Measurements from ENCODE around the gene HGD. TPM values are rescaled to one million over a fixed set of nuclear protein-coding genes. Genes with fewer than 3 reads are reported as not detected.
A peak's percentile ranks its signal among the peaks of the same experiment; 100 is the strongest.

Gene HGD
- polyA plus RNA-seq, 2 of the 4 experiments (the other 2 are of a cell fraction) = 48.8 to 101 TPM

- H3K9me3 ChIP-seq = no peaks in the 10 kb centered on the region
- no peak for FAIRE-seq
- TF ChIP-seq SMC3 (IDR thresholded peaks at IDR 0.05) = no peak
Measured at GRCh38 chr3:120625159-120625586, 56.9 kb downstream of the HGD start.

GRCh38 chr3:120623727-120624093, 58.3 kb downstream of the HGD start:
- POLR2A ChIA-PET = no interaction called here
- peak overlapping the region; percentile 18 to 56; a peak in 2 of 6 replicates for H3K27ac ChIP-seq
- peak in 1 of 2 experiments; percentile 36; a peak in 3 of 6 replicates for ATAC-seq
- TF ChIP-seq CHD2 (IDR thresholded peaks at IDR 0.05; ENCODE audit: low read length, partially characterized antibody) = no peak
- no peak for TF ChIP-seq RCOR1 (IDR thresholded peaks at IDR 0.05; ENCODE audit: low read depth, low read length)
- no peak for TF ChIP-seq CBX8 (IDR thresholded peaks at IDR 0.05)
- no peak for TF ChIP-seq REST (IDR thresholded peaks at IDR 0.05)
- no peak for TF ChIP-seq FOSB (CRISPR knock-in tag; IDR thresholded peaks at IDR 0.05)
- TF ChIP-seq HOXA7 (CRISPR knock-in tag; IDR thresholded peaks at IDR 0.05) = no peak
- TF ChIP-seq NPAS2 (CRISPR knock-in tag; IDR thresholded peaks at IDR 0.05; ENCODE audit: borderline replicate concordance) = no peak
- no peak for TF ChIP-seq PHF8 (IDR thresholded peaks at IDR 0.05; ENCODE audit: borderline replicate concordance, low read depth)
- no peak for TF ChIP-seq RFX5 (IDR thresholded peaks at IDR 0.05)
- TF ChIP-seq ESRRA (IDR thresholded peaks at IDR 0.05; ENCODE audit: borderline replicate concordance, low read length) = no peak
- no peak for TF ChIP-seq MAFK (IDR thresholded peaks at IDR 0.05; ENCODE audit: partially characterized antibody)
- TF ChIP-seq CTCF (IDR thresholded peaks at IDR 0.05) = no peak
- TF ChIP-seq JUN (IDR thresholded peaks at IDR 0.05) = no peak
- FAIRE-seq = no peak
- peaks cover 20% of the 10 kb centered on the region; the same call in 2 of the 3 replicates for H3K4me1 ChIP-seq
- H3K4me2 ChIP-seq = peak overlapping the region; percentile 42; the same call in 2 of the 3 replicates
- no peak overlapping the region for H3K4me3 ChIP-seq
- CTCF ChIA-PET = interaction anchor here (1.2 to 2.5 kb wide), 5 partner anchors 10 to 231 kb away, joined by 3 to 30 read pairs (median 6); no protein-coding TSS in a partner anchor
- no peak for DNase-seq (ENCODE audit: low read depth in 1 of 2, low spot score in 1 of 2)
- H3K9me3 ChIP-seq = no peaks in the 10 kb centered on the region

More at GRCh38 chr3:120625159-120625586, 56.9 kb downstream of the HGD start:
- Histone ChIP-seq H3K4me2 (no peak overlapping the region), H3K27ac (no peak overlapping the region), H3K4me1 (peaks cover 20% of the 10 kb centered on the region; the same call in 2 of the 3 replicates), H3K4me3 (no peak overlapping the region)
- DNase-seq (ENCODE audit: low read depth in 1 of 2, low spot score in 1 of 2) (no peak), ATAC-seq (peak; percentile 7 to 27; a peak in 3 of 6 replicates)
- ChIA-PET POLR2A (no interaction called here), CTCF (interaction anchor here (0.8 to 3.5 kb wide), 4 partner anchors 9 to 175 kb away, joined by 3 to 23 read pairs (median 3); no protein-coding TSS in a partner anchor)

DNA sequence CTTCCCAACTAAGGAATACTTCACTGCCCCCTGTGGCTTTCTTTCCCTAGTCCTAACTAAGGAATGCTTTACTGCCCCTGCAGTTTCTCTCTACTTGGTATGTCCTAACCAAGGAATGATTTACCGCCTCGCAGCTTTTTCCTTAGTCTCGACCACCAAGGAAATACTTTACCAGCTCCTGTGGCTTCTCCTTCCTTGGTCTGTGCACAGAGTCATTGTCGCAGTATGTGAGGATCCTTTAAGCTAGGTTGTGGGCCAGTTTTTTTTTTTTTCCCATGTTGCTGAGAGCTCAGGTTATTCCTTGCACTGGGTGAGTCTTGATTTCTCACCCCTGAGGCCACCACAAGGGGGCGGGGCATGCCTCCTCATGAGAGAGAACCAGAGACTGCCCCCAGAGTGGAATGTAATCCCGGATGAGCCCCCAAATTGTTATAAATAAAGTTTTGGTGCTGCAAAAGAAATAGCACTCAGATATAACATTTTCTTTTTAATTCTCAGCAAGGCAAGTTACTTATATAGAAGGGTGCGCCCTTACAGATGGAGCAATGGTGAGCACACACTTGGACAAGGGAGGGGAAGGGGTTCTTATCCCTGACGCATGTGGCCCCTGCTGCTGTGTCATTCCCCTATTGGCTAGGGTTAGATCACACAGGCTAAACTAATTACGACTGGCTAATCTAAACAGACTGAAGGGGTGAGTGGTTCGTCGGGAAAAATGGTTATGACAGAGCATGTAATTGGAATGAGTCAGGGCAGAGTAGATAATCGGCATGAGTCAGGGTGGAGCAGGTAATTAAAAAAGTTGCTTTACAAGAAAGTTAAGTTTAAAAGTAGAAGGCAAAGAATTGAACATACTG, 58.9 kb downstream of the HGD start:
- DNase-seq (ENCODE audit: low read depth in 1 of 2, low spot score in 1 of 2) = peak; percentile 48 to 79

More for the DNA sequence above, 58.9 kb downstream of the HGD start:
- Histone ChIP-seq H3K27ac (peak overlapping the region; percentile 39 to 56; a peak in 5 of 6 replicates), H3K4me2 (peak overlapping the region; percentile 42), H3K9me3 (no peaks in the 10 kb centered on the region), H3K4me1 (peaks cover 20% of the 10 kb centered on the region; the same call in 2 of the 3 replicates), H3K4me3 (no peak overlapping the region)
- WGBS (ENCODE audit: missing lambda C conversion rate) = 37% methylated on average over 12 of the region's 12 CpGs
- TF ChIP-seq SMC3 (IDR thresholded peaks at IDR 0.05) (peak; percentile 90), EHF (CRISPR knock-in tag; IDR thresholded peaks at IDR 0.05) (no peak), HEYL (CRISPR knock-in tag; IDR thresholded peaks at IDR 0.05) (no peak), RCOR1 (IDR thresholded peaks at IDR 0.05; ENCODE audit: low read depth, low read length) (no peak), FOSL2 (IDR thresholded peaks at IDR 0.05) (no peak), FOSL2 (CRISPR knock-in tag; IDR thresholded peaks at IDR 0.05) (peak; percentile 20; the same call in 1 of the 2 replicates), CTCF (IDR thresholded peaks at IDR 0.05) (peak; percentile 77), RAD21 (conservative IDR thresholded peaks at IDR 0.05 in 1 of 2, IDR thresholded peaks at IDR 0.05 in 1 of 2) (peak; percentile 92 to 95)
- CTCF ChIA-PET = interaction anchor here (0.6 to 2.5 kb wide), 32 partner anchors 9 to 684 kb away, joined by 3 to 30 read pairs (median 3); partner anchors contain the start of genes GTF2E1, HGD, NDUFB4 and RABL3
- POLR2A ChIA-PET = interaction anchor here (0.7 to 1.0 kb wide), 3 partner anchors 55 to 172 kb away, joined by 3 read pairs; no protein-coding TSS in a partner anchor
- FAIRE-seq (no peak), ATAC-seq (peak; percentile 86 to 92)
